ENCODE measurements around the gene CDKN2AIP.

DNA sequence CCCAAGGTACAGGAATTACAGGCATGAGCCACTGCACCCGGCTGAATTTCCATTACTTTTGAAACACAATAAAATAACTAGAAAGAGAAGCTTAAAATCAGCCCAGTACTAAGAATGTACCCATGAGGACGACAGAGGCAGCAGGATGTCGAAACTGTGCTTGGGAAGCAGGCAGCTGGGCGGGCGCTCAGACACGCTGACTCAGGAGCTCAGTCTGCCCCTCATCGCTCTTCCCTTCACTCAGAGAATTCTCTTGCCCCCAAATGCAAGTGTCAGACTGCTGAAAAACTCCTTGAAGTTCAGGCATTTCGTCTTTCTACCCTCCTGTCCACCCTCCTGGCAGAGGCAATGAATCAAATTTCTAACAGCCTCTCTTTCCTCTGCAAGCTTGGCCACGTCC lies 41.0 kb upstream of the CDKN2AIP start:
- TF ChIP-seq POLR2A (IDR thresholded peaks at IDR 0.05; ENCODE audit: low read length) = no peak
- TF ChIP-seq GATA1 (IDR thresholded peaks at IDR 0.05; ENCODE audit: low read depth, low read length) = no peak
